HG03575 (cell line): ENCODE data around the gene NT5C3A.
"Not testable (repeated sequence)": the region's sequence is repeated elsewhere in the genome, so short reads cannot be mapped to it uniquely, and the experiment has no call there.

Experiments used
- ATAC-seq: cut with Tn5 transposase; IDR thresholded peaks from one replicate; pipeline ENCODE4 v1.9.1; 2021; ENCODE audit not compliant: unreplicated experiment, insufficient number of reproducible peaks, low FRiP score; ENCODE audit errors: extremely low read depth

NT5C3A gene

GRCh38 chr7:33062023-33062781 lies at the start of gene NT5C3A:
Gene NT5C3A (minus strand): TSS chr7:33062776. CDS start chr7:33062705, 71 bp downstream.
- ATAC-seq = peak; percentile 11

GRCh38 chr7:33111614-33112013 lies 49.0 kb upstream of the NT5C3A start:
- no peak for ATAC-seq

- no peak for ATAC-seq
Measured at GRCh38 chr7:33109758-33110238, 47.2 kb upstream of the NT5C3A start.

- ATAC-seq = no peak
Measured at GRCh38 chr7:33109005-33109757, 46.6 kb upstream of the NT5C3A start, which contains the start of gene RP9. Gene RP9 (minus strand): TSS chr7:33109404. CDS start chr7:33109372, 32 bp downstream.

- no peak for ATAC-seq
Measured at GRCh38 chr7:33108554-33109004, 46.0 kb upstream of the NT5C3A start.

- peak; percentile 39 for ATAC-seq
Measured at GRCh38 chr7:33107136-33108066, 44.8 kb upstream of the NT5C3A start.

- no peak for ATAC-seq
Measured at GRCh38 chr7:33101906-33102305, 39.3 kb upstream of the NT5C3A start.

- no peak for ATAC-seq
Measured at GRCh38 chr7:33100770-33101169, 38.2 kb upstream of the NT5C3A start.

- no peak for ATAC-seq
Measured at GRCh38 chr7:33099154-33099940, 36.8 kb upstream of the NT5C3A start.

GRCh38 chr7:33094745-33095275 lies 32.2 kb upstream of the NT5C3A start:
- ATAC-seq = not testable (repeated sequence)

GRCh38 chr7:33093266-33093665 lies 30.7 kb upstream of the NT5C3A start:
- ATAC-seq = no peak

GRCh38 chr7:33091641-33092191 lies 29.1 kb upstream of the NT5C3A start:
- no peak for ATAC-seq

- no peak for ATAC-seq
Measured at GRCh38 chr7:33091111-33091531, 28.5 kb upstream of the NT5C3A start.

GRCh38 chr7:33089142-33089541 lies 26.6 kb upstream of the NT5C3A start:
- ATAC-seq = no peak

GRCh38 chr7:33087858-33088257 lies 25.3 kb upstream of the NT5C3A start:
- ATAC-seq = no peak

- ATAC-seq = no peak
Measured at GRCh38 chr7:33087356-33087755, 24.8 kb upstream of the NT5C3A start.

GRCh38 chr7:33079763-33080690 lies 17.5 kb upstream of the NT5C3A start:
- no peak for ATAC-seq
